Stimulated activated CD4-positive, alpha-beta T cell treated with anti-CD3 and anti-CD28 coated beads, Interleukin-2, amount 100 ng/mL, for 48 hours (primary cell): Measurements from ENCODE around the gene TPM1.

Experiments
- DNase-seq, 2 donors: peaks; one replicate each; pipeline ENCODE4 v3.0.0-alpha.2; 2020

Gene TPM1

DNA sequence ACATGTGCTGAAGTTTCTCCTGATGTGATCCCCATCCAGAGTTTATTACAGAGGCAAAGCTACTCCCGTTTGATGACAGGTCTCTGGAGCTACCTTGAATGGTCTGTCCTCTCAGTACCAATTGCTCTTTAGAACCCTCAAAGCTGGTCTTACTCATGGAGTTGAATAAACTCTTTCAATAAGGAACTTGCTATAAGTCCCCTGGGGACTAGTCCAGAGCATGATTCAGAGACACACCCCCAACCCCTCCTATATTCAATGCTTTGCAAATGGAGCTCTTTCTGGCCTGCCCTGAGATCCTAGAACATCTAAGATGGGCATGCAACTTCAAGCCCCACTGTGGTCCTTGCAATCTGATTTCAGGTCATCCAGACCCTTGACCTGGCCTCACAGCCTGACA lies 23.9 kb upstream of the TPM1 start:
- DNase-seq, result no peak

GRCh38 chr15:63019511-63020109 lies 22.9 kb upstream of the TPM1 start:
- DNase-seq, result no peak

DNA sequence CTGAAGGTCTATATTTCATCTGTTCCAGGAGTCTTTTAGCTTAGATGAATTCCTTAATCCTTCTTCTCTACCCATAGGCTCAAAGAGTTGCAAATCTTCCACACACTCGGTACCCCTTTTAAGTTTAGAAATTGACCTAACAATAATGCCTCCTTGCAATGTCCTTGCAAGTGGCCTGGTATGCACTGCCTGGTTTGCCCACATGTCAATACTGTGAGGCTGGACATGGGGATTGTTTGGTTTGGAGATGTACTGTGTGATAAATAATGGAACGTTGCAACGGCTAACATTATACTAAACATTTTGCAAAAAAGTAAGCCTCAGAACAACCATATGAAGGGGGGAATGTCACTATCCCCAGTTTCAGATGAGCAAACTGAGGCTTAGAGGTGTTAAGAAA lies 22.4 kb upstream of the TPM1 start:
- no peak for DNase-seq

GRCh38 chr15:63020759-63021430 lies 21.7 kb upstream of the TPM1 start:
- DNase-seq, result no peak

DNA sequence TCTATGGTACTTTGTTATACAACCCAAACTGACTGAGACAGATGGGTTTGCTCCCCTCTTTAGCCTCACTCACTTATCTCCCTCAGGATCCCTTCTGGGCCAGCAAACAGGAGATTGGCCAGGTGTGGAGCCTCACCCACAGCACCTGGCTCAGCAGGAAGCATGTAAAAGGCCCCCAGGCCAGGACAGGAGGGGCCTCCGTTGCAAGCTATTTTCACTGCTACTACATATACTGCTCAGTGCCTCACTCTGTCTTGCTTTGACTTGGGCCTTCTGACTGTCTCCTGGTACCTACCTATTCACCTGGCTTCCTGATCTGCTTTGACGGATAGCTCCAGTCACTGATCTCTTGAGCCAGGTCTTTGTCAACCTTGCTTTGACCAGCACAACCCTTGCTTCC lies 20.4 kb upstream of the TPM1 start:
- no peak for DNase-seq

- DNase-seq, result no peak
Observed at GRCh38 chr15:63022663-63023062, 19.9 kb upstream of the TPM1 start.

- no peak for DNase-seq
Observed at GRCh38 chr15:63023351-63023945, 19.1 kb upstream of the TPM1 start.

DNA sequence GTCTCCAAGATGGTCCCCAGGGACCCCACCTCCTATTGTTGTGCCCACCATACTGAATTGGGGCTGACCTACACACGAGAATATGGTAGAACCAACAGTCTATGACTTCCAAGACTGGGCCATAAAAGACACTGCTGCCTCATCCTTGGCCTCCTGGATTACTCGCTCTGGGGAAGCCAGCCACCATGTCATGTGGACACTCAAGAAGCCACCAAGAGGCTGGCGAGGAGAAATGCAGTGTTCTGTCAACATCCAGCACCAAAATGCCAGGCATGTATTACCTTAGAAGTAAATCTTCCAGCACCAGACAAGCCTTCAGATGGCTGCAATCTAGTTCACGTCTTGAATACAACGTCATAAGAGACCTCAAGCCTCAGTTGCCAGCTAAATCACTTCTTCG lies 17.1 kb upstream of the TPM1 start:
- DNase-seq, result no peak

- DNase-seq, result no peak
Observed at GRCh38 chr15:63027646-63028045, 14.9 kb upstream of the TPM1 start.

DNA sequence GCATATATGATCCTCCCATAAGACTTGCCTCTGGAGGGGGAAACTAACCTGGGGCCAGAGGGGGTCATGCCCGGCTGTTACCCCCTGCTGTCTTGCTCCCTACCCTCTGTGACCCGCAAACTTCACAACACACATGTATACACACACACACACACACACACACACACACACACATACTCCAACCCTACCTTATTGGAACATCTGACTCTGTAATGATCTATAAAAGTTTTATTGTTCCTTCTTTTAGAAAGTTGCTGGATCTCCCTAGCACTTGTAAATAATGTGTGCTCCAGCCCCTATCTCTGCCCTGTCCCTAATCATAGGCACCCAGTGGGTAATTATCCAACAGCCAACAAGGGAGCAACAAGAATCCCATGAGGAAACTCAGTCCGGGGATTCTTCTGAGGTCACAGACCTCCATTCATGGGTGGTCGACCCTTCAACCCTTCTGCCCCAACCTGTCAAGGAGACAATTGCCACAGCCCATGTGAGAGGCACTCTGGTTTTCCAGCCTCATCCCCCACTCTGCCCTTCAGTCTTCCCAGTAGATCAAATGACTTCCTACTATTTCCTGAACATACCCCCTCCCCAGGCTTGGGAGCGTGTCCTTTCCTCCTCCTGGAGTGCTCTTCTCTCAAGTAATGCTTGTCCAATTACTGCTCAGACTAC lies 14.0 kb upstream of the TPM1 start:
- DNase-seq, result no peak

- no peak for DNase-seq
Observed at GRCh38 chr15:63029676-63030075, 12.9 kb upstream of the TPM1 start.

GRCh38 chr15:63030101-63030551 lies 12.4 kb upstream of the TPM1 start:
- DNase-seq, result no peak

DNA sequence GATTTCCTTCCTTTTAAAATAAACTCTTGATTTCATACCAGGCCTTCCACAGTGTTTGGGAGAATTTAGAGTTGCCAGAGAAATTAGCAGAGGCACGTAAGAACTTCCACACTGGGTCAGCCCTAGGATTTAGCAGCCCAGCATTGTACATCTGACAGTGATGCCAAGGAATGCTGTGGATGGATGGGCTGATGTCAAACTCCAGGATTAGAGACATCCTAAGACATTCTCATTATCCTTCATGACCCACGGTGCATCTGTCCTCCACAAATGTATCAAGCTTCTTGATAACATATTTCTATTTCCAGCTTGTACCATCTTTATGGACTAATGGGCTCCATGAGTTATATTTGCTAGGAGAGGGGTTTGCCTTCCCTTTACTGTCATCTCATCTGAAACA lies 8.0 kb upstream of the TPM1 start:
- DNase-seq, result no peak

- no peak for DNase-seq
Observed at GRCh38 chr15:63035253-63035652, 7.3 kb upstream of the TPM1 start.

DNA sequence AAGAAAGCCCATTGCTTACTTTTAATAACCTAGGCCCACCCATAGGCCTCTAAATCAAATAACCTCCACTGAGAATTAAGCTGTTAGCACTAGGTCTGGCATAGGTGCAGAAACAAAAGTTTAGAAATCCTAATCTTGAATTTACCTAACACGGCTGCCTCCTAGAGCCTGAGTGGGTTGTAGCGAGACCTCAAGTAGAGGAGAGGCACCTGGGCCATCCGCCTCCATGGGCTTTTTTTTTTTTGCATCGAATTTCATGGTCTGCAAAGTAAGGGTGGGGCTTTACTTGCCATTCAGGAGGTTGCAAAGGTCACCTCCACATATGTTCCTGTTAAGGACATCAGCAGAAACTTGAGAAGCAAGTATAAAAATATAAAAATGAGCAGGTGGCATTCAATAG lies 6.6 kb upstream of the TPM1 start:
- DNase-seq, result no peak

DNA sequence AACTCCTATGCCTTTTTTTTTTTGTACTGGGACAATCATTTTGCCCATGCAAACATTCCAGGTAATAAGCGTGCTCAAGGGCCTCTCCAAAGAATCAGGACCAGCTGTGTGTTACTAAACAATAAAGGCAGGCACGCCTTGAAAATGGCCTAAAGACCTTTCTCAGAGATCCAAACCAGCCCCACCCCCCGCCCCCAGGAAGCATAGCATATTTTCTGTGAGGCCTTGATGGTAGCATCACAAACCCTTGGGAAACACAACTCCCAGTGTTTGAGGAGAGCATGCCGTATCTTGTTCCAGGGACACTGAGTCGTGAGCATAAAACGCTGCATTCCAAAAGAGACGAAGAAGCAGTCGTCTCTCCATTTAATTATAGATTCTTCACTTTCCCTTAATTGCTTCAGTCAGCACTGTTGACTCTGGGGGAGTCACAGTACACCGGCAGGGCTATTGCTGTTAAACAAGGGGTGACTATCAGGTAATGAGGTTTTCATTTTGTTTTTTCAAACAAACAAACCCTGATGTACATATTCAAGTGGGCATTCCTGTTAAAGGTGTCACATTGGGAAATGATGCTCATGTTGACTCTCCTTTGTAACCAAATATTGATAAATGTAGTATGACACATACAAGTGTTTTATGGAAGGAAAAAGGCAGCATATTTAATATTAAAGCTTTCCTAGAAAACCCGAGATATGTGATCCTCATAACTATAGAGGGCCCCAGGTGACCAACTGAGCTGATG lies 4.4 kb upstream of the TPM1 start:
- no peak for DNase-seq

- DNase-seq, result no peak
Observed at GRCh38 chr15:63038926-63039673, 3.4 kb upstream of the TPM1 start.

- no peak for DNase-seq
Observed at GRCh38 chr15:63039811-63040210, 2.7 kb upstream of the TPM1 start.

DNA sequence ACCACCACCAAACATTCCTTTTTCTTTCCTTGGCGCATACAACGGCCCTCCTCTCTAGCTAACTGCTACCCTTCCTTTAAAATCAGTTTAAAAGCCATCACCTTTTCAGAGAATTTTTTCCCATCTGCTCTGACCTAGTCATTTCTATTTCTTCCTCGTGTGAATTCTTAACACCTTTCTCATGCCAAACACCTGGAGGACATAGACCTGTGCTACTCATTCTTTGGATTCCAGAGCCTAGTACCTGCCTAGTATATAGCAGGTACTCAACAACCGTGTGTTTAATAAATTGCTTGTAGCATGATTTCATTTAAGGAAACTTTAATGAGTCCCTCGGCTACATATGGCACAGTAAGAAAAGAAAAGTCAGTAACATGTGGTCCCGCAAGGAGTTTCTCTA lies 2.0 kb upstream of the TPM1 start:
- no peak for DNase-seq

DNA sequence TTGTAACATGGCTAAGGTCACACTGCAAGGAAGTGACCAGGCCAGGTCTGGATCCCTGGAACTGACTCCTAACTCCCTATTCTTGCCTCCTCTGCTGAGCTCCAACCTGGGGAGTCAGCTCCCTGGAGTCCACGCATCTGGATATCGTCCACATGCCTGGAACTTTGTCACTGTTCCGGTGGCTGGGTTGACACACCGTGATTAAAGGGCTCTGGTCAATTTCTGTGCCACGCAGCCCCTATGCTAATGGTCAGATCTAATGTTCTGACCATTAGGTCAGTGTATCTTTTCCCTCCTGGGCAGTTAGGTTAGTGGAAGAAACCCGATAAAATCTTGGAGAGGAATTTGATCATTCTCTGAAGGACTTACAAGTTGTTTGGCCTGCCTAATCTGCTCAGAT lies 1.6 kb upstream of the TPM1 start:
- no peak for DNase-seq

GRCh38 chr15:63041402-63041973 lies 1.1 kb upstream of the TPM1 start:
- no peak for DNase-seq

DNA sequence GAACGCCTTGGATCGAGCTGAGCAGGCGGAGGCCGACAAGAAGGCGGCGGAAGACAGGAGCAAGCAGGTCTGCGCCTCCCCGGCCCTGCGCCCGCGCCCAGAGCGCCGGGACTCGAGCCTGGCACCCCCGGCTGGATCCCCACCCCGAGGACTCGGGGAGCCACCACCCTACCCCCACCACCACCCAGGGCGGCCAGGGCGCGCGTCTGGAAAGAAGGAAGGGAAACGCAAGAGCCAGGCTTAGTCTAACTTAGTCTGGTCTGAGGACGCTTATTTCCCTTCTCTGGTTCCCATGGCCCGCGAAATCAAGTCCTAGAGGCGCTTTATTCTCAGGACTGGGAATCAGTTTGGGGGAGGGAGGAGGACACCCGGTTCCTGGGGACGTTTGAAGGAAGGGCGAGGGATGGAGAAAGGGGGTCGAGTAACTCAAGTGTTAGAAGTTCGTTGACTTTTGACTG lies 359 bp downstream of the TPM1 start:
- no peak for DNase-seq
